ENCODE data around the gene MOB3B.
"Not testable (repeated sequence)": the region's sequence is repeated elsewhere in the genome, so short reads cannot be mapped to it uniquely, and the experiment has no call there.

Gene MOB3B

GRCh38 chr9:27514551-27514950 lies 15.1 kb downstream of the MOB3B start:
- DNase-seq = no peak

- DNase-seq = no peak
Measured at GRCh38 chr9:27511771-27512170, 17.8 kb downstream of the MOB3B start.

DNA sequence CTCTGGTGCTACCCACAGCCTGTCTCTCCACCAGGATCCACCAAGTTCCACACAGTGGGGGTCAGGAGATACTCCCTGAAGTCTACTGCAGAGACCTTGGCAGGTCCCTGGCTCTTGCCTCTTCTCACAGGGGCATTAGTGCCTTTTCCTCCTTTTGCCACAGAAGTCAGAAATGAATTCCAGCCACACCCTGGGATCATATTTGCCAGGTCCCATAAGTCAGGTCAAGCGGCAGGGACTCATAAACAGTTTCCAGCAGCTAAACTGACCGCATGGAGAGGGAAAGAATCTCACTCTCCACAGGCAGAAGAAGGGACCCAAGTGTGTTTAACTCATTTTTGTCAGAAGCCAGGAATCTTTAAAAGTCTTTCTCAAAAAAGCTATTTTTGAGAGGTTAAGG lies 18.8 kb downstream of the MOB3B start:
- DNase-seq = no peak

DNA sequence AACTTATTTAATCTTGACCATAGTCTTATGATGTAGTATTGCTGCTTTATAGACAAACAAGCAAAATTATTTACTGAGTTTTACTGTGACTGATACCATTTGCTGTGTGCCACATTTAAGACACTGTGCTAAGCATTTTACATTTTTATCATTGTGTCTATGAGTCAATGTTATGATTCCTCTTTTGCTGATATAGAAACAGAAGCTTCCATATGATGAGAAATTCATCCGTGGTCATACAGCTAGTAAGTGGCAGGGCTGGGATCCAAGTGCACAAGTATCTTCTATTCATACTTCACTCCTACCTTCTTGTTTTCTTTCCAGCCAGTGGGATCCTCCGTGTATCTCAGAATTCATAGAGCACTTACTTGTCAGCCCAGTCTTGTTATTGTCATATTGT lies 22.6 kb downstream of the MOB3B start:
- no peak for DNase-seq

- no peak for DNase-seq
Measured at GRCh38 chr9:27505744-27506161, 23.9 kb downstream of the MOB3B start.

GRCh38 chr9:27504259-27504658 lies 25.4 kb downstream of the MOB3B start:
- DNase-seq = no peak

GRCh38 chr9:27503623-27504022 lies 26.0 kb downstream of the MOB3B start:
- DNase-seq = no peak

- DNase-seq = not testable (repeated sequence)
Measured at GRCh38 chr9:27500902-27501301, 28.7 kb downstream of the MOB3B start.

GRCh38 chr9:27499451-27499850 lies 30.2 kb downstream of the MOB3B start:
- DNase-seq = no peak

- DNase-seq = no peak
Measured at GRCh38 chr9:27497883-27498417, 31.7 kb downstream of the MOB3B start.

- no peak for DNase-seq
Measured at GRCh38 chr9:27496135-27496504, 33.5 kb downstream of the MOB3B start.

GRCh38 chr9:27495480-27496134 lies 34.0 kb downstream of the MOB3B start:
- no peak for DNase-seq

- no peak for DNase-seq
Measured at GRCh38 chr9:27491154-27491553, 38.5 kb downstream of the MOB3B start.

GRCh38 chr9:27489087-27489876 lies 40.3 kb downstream of the MOB3B start:
- DNase-seq = no peak

DNA sequence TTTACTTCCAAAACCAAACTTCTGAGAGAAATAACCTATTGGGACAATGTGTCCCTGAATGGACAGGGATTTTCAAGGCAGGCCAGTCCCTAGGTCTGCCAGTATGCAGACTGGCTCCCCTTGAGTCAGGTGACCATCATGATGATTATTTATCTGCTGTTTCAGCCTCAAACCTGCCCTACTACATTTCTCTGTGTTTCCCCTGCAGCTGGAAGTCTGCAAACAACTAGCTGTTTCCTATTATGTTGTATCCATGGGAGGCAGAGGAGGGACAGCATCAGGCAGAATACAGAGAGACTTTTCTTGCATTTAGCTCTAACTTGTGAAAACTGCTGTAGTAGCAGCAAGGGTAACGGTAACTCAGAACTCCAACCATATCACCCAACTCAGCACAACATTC lies 41.7 kb downstream of the MOB3B start:
- no peak for DNase-seq

- DNase-seq = no peak
Measured at GRCh38 chr9:27487128-27487640, 42.4 kb downstream of the MOB3B start.

DNA sequence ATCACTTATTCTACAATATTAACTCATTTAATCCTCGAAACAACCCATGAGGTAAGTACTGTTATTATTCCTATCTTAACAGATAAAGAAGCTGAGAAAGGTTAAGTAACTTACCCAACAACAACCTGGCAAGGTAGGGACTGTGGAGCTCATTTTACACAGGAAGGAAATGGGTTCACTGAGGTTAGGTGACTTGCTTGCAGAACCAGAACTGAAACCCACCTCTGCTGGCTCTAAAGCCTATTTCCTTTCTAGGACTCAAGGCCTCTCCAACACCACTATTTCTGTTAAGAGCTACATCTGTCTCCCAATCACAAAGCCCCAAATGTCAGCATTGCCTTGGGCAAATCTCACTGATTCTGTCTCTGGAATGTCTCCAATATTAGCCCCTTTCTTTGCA lies 44.5 kb downstream of the MOB3B start:
- no peak for DNase-seq

DNA sequence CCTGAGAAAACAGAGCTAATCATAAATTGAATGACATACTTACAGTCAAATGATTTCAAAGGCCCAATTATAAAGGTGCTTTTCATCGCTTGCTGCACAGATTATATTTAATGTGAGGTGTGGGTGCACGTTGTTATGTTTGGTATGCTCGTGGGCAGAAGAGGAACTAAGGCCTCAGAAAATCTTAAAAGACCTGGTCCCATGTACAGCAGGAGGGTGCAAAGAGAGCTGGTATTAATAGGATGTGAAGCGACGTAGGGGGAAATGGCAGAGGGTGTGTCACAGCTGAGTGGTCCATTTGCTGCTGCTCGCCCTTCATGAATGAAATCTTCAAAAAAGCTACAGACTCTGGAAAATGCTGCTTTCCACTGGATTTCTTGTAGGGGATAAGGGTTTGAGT lies 46.0 kb downstream of the MOB3B start:
- no peak for DNase-seq

DNA sequence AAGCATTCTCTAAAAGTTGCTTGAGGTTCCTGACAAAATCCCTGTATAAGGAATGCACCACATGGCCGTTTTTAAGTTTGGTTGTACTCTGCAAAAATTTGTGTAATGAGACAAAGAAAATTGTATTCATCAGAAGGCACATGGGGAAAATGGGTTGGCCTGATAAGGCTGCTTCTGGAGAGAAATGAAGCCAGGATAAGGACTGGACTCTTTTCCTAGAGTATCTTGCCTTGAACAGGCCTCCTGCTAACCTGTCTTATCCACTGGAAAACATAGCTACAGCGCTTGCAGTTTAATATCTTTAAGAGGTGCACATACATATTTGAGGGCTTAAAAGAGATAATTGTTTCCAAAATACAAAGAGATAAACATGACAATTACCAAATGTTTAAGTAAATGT lies 46.9 kb downstream of the MOB3B start:
- no peak for DNase-seq

DNA sequence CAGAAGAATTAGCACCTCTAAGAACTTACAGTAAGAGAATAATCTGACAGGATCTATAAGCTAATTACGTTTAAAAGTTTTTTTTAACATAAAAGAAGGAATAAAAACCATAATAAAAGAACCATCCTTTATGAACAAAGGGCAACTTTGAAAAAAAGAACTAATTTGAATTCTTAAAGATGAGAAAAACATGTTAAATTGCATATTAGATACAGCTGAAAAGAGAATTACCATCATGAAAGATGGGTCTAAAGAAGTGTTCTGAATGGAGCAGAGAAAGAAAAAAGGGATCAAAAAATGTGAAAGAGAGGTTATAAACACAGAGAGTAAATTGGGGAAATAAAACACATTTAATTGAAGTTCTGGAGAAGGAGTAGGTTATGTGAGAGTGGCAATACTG lies 51.3 kb downstream of the MOB3B start:
- no peak for DNase-seq

- DNase-seq = no peak
Measured at GRCh38 chr9:27476870-27477515, 52.6 kb downstream of the MOB3B start.

DNA sequence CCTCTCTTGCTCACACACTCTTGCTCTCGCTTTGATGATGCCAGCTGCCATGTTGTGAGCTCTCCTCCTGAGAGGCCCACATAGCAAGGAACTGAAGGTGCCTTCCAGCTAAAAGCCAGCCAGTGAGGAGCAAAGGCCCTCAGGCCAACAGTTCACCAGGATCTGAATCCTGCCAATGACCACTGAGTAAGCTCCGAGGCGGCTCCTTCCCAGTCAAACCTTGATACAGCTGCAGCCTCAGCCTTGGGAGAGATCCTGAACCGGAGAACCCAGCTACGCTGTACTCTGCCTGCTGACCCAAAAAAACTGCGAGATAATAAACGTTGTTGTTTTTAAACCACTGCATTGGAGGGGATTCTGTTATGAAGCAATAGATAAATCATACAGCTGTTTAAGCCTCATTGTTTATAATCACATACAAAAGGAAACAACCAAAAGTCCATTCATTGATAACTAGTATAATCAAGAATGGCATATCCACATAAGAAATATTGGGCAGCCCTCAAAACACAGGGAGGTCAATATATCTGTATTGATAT lies 54.5 kb downstream of the MOB3B start:
- no peak for DNase-seq

GRCh38 chr9:27474305-27474704 lies 55.3 kb downstream of the MOB3B start:
- no peak for DNase-seq
